IMR-90 (cell line): Measurements from ENCODE around the gene GRIN2D.

Source experiments
- CHD1 ChIP-seq: IDR thresholded peaks from 2 replicates; pipeline ENCODE4 v1.6.1; 2012; ENCODE audit warnings: low read depth, low read length, improper control_type of control experiment
- MAZ ChIP-seq: IDR thresholded peaks from 2 replicates; pipeline ENCODE4 v1.6.1; 2012; ENCODE audit warnings: low read depth, mild to moderate bottlenecking, low read length, improper control_type of control experiment, moderate library complexity, borderline replicate concordance
- POLR2A ChIP-seq: IDR thresholded peaks from 2 replicates; pipeline ENCODE4 v1.6.1; 2012; ENCODE audit warnings: mild to moderate bottlenecking, low read depth, low read length
- RAD21 ChIP-seq: IDR thresholded peaks from 2 replicates; pipeline ENCODE4 v1.6.1; 2012; ENCODE audit warnings: low read length, improper control_type of control experiment
- RFX5 ChIP-seq: IDR thresholded peaks from 2 replicates; pipeline ENCODE4 v1.8.0; 2012; ENCODE audit warnings: low read depth, mild to moderate bottlenecking, low read length, moderate library complexity
- USF2 ChIP-seq: fragments of 150-350 bp; IDR thresholded peaks from 2 replicates; pipeline ENCODE4 v1.6.1; 2017; ENCODE audit warnings: mild to moderate bottlenecking, antibody characterized with exemption, low read length, low read depth
- TF ChIP-seq, protein P1 (sequence below): conservative IDR thresholded peaks from 2 replicates; pipeline ENCODE4 v1.5.1; 2012; ENCODE audit warnings: mild to moderate bottlenecking, low read depth, low read length, improper control_type of control experiment

DNA sequence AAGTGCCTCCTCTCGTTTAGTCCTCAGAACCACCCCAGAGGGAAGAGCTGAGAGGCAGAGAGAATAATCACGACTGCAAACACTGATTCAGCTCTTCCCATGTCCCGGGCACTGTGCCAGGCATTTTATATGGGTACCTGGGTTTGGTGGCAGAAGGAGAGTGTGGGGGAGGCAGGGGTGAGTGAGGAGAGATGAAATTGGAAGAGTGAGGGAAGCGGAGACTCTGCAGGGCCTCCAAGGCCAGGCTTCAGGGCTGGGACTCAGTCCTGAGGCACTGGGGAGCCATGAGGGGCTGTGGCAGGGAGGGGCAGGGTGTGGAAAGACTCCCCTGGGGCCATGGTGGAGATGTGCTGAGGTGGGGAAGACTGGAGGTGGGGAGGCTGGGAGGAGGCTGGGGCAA, 20.6 kb upstream of the GRIN2D start:
- TF ChIP-seq MAZ (no peak), RAD21 (no peak), USF2 (no peak), RFX5 (no peak), POLR2A (no peak), CHD1 (no peak)
- TF ChIP-seq, protein P1, sequence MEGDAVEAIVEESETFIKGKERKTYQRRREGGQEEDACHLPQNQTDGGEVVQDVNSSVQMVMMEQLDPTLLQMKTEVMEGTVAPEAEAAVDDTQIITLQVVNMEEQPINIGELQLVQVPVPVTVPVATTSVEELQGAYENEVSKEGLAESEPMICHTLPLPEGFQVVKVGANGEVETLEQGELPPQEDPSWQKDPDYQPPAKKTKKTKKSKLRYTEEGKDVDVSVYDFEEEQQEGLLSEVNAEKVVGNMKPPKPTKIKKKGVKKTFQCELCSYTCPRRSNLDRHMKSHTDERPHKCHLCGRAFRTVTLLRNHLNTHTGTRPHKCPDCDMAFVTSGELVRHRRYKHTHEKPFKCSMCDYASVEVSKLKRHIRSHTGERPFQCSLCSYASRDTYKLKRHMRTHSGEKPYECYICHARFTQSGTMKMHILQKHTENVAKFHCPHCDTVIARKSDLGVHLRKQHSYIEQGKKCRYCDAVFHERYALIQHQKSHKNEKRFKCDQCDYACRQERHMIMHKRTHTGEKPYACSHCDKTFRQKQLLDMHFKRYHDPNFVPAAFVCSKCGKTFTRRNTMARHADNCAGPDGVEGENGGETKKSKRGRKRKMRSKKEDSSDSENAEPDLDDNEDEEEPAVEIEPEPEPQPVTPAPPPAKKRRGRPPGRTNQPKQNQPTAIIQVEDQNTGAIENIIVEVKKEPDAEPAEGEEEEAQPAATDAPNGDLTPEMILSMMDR, result no peak
